22Rv1 (cell line): ENCODE data around the gene ENO2.

Experiments
- H3K27ac ChIP-seq: fragments of 450-650 bp; 2 replicates; pipeline ENCODE4 v1.5.1; 2017
- CTCF ChIP-seq: fragments of 450-650 bp; IDR thresholded peaks from 2 replicates; pipeline ENCODE4 v1.5.1; 2017; ENCODE audit warnings: mild to moderate bottlenecking
- ZFX ChIP-seq: fragments of 450-650 bp; IDR thresholded peaks from 2 replicates; pipeline ENCODE4 v1.6.1; 2017; ENCODE audit warnings: antibody characterized with exemption, borderline replicate concordance

The ENO2 gene

GRCh38 chr12:6914246-6914946, at the start of gene ENO2:
Gene ENO2 (plus strand): TSS chr12:6914580. CDS start chr12:6915833, 1,253 bp downstream.
- peak within 1 kb of the TSS; percentile 82 for H3K27ac ChIP-seq

GRCh38 chr12:6865307-6865706, 49.1 kb upstream of the ENO2 start:
- H3K27ac ChIP-seq, result 0 out of 2 replicates have a peak overlapping the region, but pooled peaks have one; percentile 99

More at GRCh38 chr12:6914246-6914946, at the start of gene ENO2:
- TF ChIP-seq ZFX, result no peak
- peak; percentile 21; the same call in 1 of the 2 replicates for TF ChIP-seq CTCF

- TF ChIP-seq ZFX, result no peak
- TF ChIP-seq CTCF, result no peak
- peak overlapping the region; percentile 99 for H3K27ac ChIP-seq
Observed at GRCh38 chr12:6866163-6866919, 48.0 kb upstream of the ENO2 start.

- no peak for TF ChIP-seq ZFX
- no peak for TF ChIP-seq CTCF
- peak overlapping the region; percentile 99 for H3K27ac ChIP-seq
Observed at GRCh38 chr12:6866920-6867412, 47.4 kb upstream of the ENO2 start.

GRCh38 chr12:6867413-6868210, 46.8 kb upstream of the ENO2 start, which contains the start of gene TPI1:
Gene TPI1 (plus strand): TSS chr12:6867531. CDS start chr12:6867567, 36 bp downstream.
- TF ChIP-seq CTCF (peak; percentile 19; the same call in 1 of the 2 replicates), ZFX (no peak)
- H3K27ac ChIP-seq, result peak within 1 kb of the TSS; percentile 99

- H3K27ac ChIP-seq, result peak overlapping the region; percentile 99
- TF ChIP-seq CTCF (no peak), ZFX (no peak)
Observed at GRCh38 chr12:6868211-6869048, 46.0 kb upstream of the ENO2 start.
